CD4-positive, alpha-beta T cell (primary cell): ENCODE data around the gene TULP3. TPM values are rescaled to one million over a fixed set of nuclear protein-coding genes. Genes with fewer than 3 reads are reported as not detected.
A peak's percentile ranks its signal among the peaks of the same experiment; 100 is the strongest.

ENCODE experiments used
- ATAC-seq: fragments of 200-7000 bp; cut with Tn5 transposase; one replicate; pipeline ENCODE4 v1.10.0; 2022; ENCODE audit warnings: mild to moderate bottlenecking; ENCODE audit not compliant: poor library complexity
- CTCF ChIA-PET: fragments of 350-600 bp; sonication (Branson Sonifier 250); formaldehyde crosslinking; loops from one replicate; lab custom pipeline; 2021; ENCODE audit warnings: antibody characterized with exemption, inconsistent platforms; lab: Charles Lee
- POLR2A ChIA-PET: fragments of 350-600 bp; sonication (Branson Sonifier 250); formaldehyde crosslinking; loops from one replicate; lab custom pipeline; 2021; ENCODE audit warnings: antibody characterized with exemption, inconsistent platforms; lab: Charles Lee
- DNase-seq, 14 experiments: peaks; one replicate each; pipeline ENCODE4 v3.0.0-alpha.2; 2013 to 2020; ENCODE audit warnings: mixed read lengths in 2 of 14
- H3K27ac ChIP-seq, 2 donors: one replicate each; pipeline versions ENCODE4 v1.5.1 to v1.7.0; 2013; ENCODE audit warnings: low read length in 2 of 2, low read depth in 1 of 2, mild to moderate bottlenecking in 1 of 2
- H3K27me3 ChIP-seq, 2 experiments: 1 replicate in 1 of 2; 2 replicates in 1 of 2; pipeline versions ENCODE4 v1.6.1 to v1.7.0; 2013; ENCODE audit warnings: low read length in 2 of 2, control low read depth in 1 of 2, mild to moderate bottlenecking in 1 of 2, moderate library complexity in 1 of 2; ENCODE audit not compliant: insufficient read depth in 2 of 2, control insufficient read depth in 1 of 2
- H3K36me3 ChIP-seq: one replicate; pipeline ENCODE4 v1.6.1; 2013; ENCODE audit warnings: low read length, control low read depth; ENCODE audit not compliant: insufficient read depth
- H3K4me1 ChIP-seq: one replicate; pipeline ENCODE4 v1.6.1; 2013; ENCODE audit warnings: low read length, control low read depth; ENCODE audit not compliant: insufficient read depth
- H3K4me3 ChIP-seq: one replicate; pipeline ENCODE4 v1.5.1; 2013; ENCODE audit warnings: mild to moderate bottlenecking, low read length, moderate library complexity
- H3K9me3 ChIP-seq, 2 experiments: 1 replicate in 1 of 2; 2 replicates in 1 of 2; pipeline versions ENCODE4 v1.6.1 to v1.7.0; 2013; ENCODE audit warnings: low read length in 2 of 2, mild to moderate bottlenecking in 2 of 2, control low read depth in 1 of 2, moderate library complexity in 1 of 2; ENCODE audit not compliant: control insufficient read depth in 1 of 2, insufficient read depth in 1 of 2
- H3K27ac Mint-ChIP-seq: one replicate; pipeline ENCODE4 v1.8.0; 2020; ENCODE audit warnings: mixed read lengths
- H3K27me3 Mint-ChIP-seq: one replicate; pipeline ENCODE4 v1.8.0; 2021; ENCODE audit warnings: mixed read lengths
- H3K36me3 Mint-ChIP-seq: one replicate; pipeline ENCODE4 v1.8.0; 2021; ENCODE audit warnings: low read depth, mixed read lengths
- H3K4me1 Mint-ChIP-seq: one replicate; pipeline ENCODE4 v1.8.0; 2021; ENCODE audit warnings: low read depth, mixed read lengths
- H3K4me3 Mint-ChIP-seq: one replicate; pipeline ENCODE4 v1.8.0; 2020; ENCODE audit warnings: mild to moderate bottlenecking, mixed read lengths
- H3K9me3 Mint-ChIP-seq: one replicate; pipeline ENCODE4 v1.8.0; 2020; ENCODE audit warnings: mixed read lengths
- CTCF ChIP-seq: fragments of 200-600 bp; IDR thresholded peaks from one replicate; pipeline ENCODE4 v1.8.0; 2022; ENCODE audit warnings: antibody characterized with exemption, mild to moderate bottlenecking
- intact Hi-C, 2 experiments: fragments of 100-400 bp; cut with DNase I in 1 of 2; cut with micrococcal nuclease in 1 of 2; formaldehyde crosslinking; loops; one replicate each; pipeline versions ENCODE4 v1.15.1 to v1.9.0; 2023 to 2025; cut with DNase I, micrococcal nuclease
- total RNA-seq, 174 experiments: library from RNA in 2 of 174; stranded (reverse) in 2 of 174; gene quantifications; one replicate each; pipeline ENCODE4 v1.2.3 and lab custom pipeline; 2021 to 2026

Gene TULP3
- total RNA-seq, 2 experiments from 2014 or later = 4.2 to 5.5 TPM

GRCh38 chr12:2884810-2885209 lies 5.9 kb upstream of the TULP3 start:
- H3K4me1 ChIP-seq = peaks cover 12% of the 10 kb centered on the region
- DNase-seq (no peak), ATAC-seq (no peak)
- ChIA-PET CTCF (interaction anchor here (0.7 to 1.0 kb wide), 4 partner anchors 59 to 1347 kb away, joined by 3 to 4 read pairs (median 3); no protein-coding TSS in a partner anchor), POLR2A (interaction anchor here (7.6 kb wide), 1 partner anchor 6 kb away, joined by 77 read pairs; the partner anchor contains the start of genes FOXM1 and RHNO1)
- Mint-ChIP-seq H3K27ac (no peak overlapping the region), H3K4me3 (no peak overlapping the region), H3K4me1 (peaks cover 16% of the 10 kb centered on the region), H3K36me3 (peaks cover 27% of the 10 kb centered on the region), H3K27me3 (no peaks in the 10 kb centered on the region), H3K9me3 (no peaks in the 10 kb centered on the region)
- no peaks in the 10 kb centered on the region for H3K9me3 ChIP-seq
- H3K4me3 ChIP-seq = no peak overlapping the region
- H3K36me3 ChIP-seq = peaks cover 9% of the 10 kb centered on the region
- intact Hi-C loops = loop anchor here in 1 of 2 experiments (5.0 kb wide), 1 partner anchor 88 kb away; no protein-coding TSS in a partner anchor
- no peak for TF ChIP-seq CTCF
- H3K27ac ChIP-seq = no peak overlapping the region
- H3K27me3 ChIP-seq = no peaks in the 10 kb centered on the region

- no peak for DNase-seq
- POLR2A ChIA-PET = interaction anchor here (7.6 kb wide), 1 partner anchor 8 kb away, joined by 77 read pairs; the partner anchor contains the start of genes FOXM1 and RHNO1
- intact Hi-C loops = loop anchor here in 1 of 2 experiments (5.0 kb wide), 1 partner anchor 90 kb away; no protein-coding TSS in a partner anchor
Measured at GRCh38 chr12:2886768-2887450, 3.8 kb upstream of the TULP3 start.

GRCh38 chr12:2890001-2890387 lies 697 bp upstream of the TULP3 start:
- H3K4me1 ChIP-seq = peaks cover 19% of the 10 kb centered on the region
- H3K4me3 ChIP-seq = peak overlapping the region; percentile 100
- H3K9me3 ChIP-seq = no peaks in the 10 kb centered on the region
- no peak for TF ChIP-seq CTCF
- CTCF ChIA-PET = interaction anchor here (1.0 to 1.3 kb wide), 2 partner anchors 11 to 12 kb away, joined by 3 read pairs; no protein-coding TSS in a partner anchor
- DNase-seq (no peak), ATAC-seq (no peak)
- intact Hi-C loops = loop anchor here in 1 of 2 experiments (1.0 to 10.0 kb wide), 4 partner anchors 13 to 985 kb away; partner anchors contain the start of genes FOXM1, ITFG2, PARP11 and RHNO1
- POLR2A ChIA-PET = interaction anchor here (1.5 to 7.6 kb wide), 3 partner anchors 11 to 199 kb away, joined by 7 to 77 read pairs (median 7); partner anchors contain the start of genes FKBP4, FOXM1 and RHNO1
- peak overlapping the region; percentile 39 to 55 for H3K27ac ChIP-seq
- Mint-ChIP-seq H3K9me3 (no peaks in the 10 kb centered on the region), H3K4me3 (peak overlapping the region; percentile 97), H3K27me3 (no peaks in the 10 kb centered on the region), H3K36me3 (peaks cover 25% of the 10 kb centered on the region), H3K27ac (peak overlapping the region; percentile 83), H3K4me1 (peaks cover 32% of the 10 kb centered on the region)
- no peaks in the 10 kb centered on the region for H3K27me3 ChIP-seq
- peaks cover 7% of the 10 kb centered on the region for H3K36me3 ChIP-seq

More at GRCh38 chr12:2886768-2887450, 3.8 kb upstream of the TULP3 start:
- Mint-ChIP-seq H3K27ac (no peak overlapping the region), H3K9me3 (no peaks in the 10 kb centered on the region), H3K36me3 (peaks cover 32% of the 10 kb centered on the region), H3K27me3 (no peaks in the 10 kb centered on the region), H3K4me3 (no peak overlapping the region), H3K4me1 (peaks cover 31% of the 10 kb centered on the region)
- Histone ChIP-seq H3K4me3 (no peak overlapping the region), H3K36me3 (peaks cover 7% of the 10 kb centered on the region), H3K4me1 (peaks cover 20% of the 10 kb centered on the region), H3K27ac (no peak overlapping the region), H3K9me3 (no peaks in the 10 kb centered on the region), H3K27me3 (no peaks in the 10 kb centered on the region)
- TF ChIP-seq CTCF = no peak
- CTCF ChIA-PET = no interaction called here
- no peak for ATAC-seq
